ENCODE measurements around the gene EIF3I. TPM values are rescaled to one million over a fixed set of nuclear protein-coding genes. Genes with fewer than 3 reads are reported as not detected.

Gene EIF3I
- total RNA-seq, 1 experiment from 2014 or later: 222 TPM

DNA sequence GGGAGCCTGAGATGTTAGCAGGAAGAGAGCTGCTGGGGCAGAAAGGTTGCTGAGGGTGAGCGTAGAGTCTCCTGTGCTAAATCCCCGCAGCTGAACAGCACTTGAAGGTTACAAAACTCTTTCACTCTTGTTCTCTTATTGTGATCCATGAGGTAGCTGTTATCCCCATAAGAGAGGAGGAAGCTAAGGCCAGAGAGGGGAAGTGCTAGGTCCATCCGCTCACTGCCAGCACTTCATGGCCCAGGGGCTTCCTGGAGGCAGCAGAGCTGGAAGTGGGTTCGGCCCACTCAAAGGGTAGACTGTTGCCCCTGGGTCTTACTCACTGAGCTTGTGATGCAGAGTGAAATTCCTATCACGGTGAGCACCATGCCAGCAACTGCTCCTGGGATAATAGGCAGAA is 5.6 kb upstream of the EIF3I start:
- no peak overlapping the region for H3K4me2 ChIP-seq (ENCODE audit: insufficient read depth, insufficient read length, low read length)
- H2BK15ac ChIP-seq (ENCODE audit: low read depth, low read length): no peak overlapping the region
- H4K5ac ChIP-seq (ENCODE audit: insufficient read length, low read depth, low read length): no peak overlapping the region

More for the DNA sequence above, 5.6 kb upstream of the EIF3I start:
- Histone ChIP-seq H3K79me2 (ENCODE audit: insufficient read depth, low read length) (0 out of 2 replicates have a peak, but pooled peaks cover 1% of the 10 kb centered on the region), H3K27me3 (ENCODE audit: insufficient read depth, low read length) (no peaks in the 10 kb centered on the region), H2AFZ (ENCODE audit: low read length) (no peak overlapping the region), H4K8ac (replicated peaks; ENCODE audit: insufficient read length, low read depth, low read length) (no peak overlapping the region), H2AK5ac (ENCODE audit: insufficient read length, low read length) (no peak overlapping the region), H2BK120ac (ENCODE audit: low read depth, low read length, poor library complexity, severe bottlenecking) (no peak overlapping the region), H3K4ac (ENCODE audit: low read depth, low read length) (no peak overlapping the region), H3K9me3 (ENCODE audit: control insufficient read depth, low read depth, low read length) (no peaks in the 10 kb centered on the region), H2BK5ac (ENCODE audit: insufficient read length, low read length) (no peak overlapping the region), H3K4me1 (ENCODE audit: insufficient read depth, low read length) (peaks cover 4% of the 10 kb centered on the region; the same call in 1 of the 2 replicates), H3K23ac (ENCODE audit: insufficient read length, low read depth, low read length) (no peak overlapping the region), H3K27ac (ENCODE audit: insufficient read length, low read depth, low read length) (no peak overlapping the region), H3K23me2 (ENCODE audit: insufficient read length, low read depth, low read length, poor library complexity, severe bottlenecking) (no peaks in the 10 kb centered on the region), H3K56ac (ENCODE audit: insufficient read length, low read depth, low read length) (no peak overlapping the region), H3T11ph (ENCODE audit: low read length) (no peak overlapping the region), H4K20me1 (ENCODE audit: control insufficient read depth, insufficient read depth, insufficient read length) (no peaks in the 10 kb centered on the region), H2BK12ac (ENCODE audit: insufficient read length, low read depth, low read length) (no peak overlapping the region), H3K18ac (ENCODE audit: insufficient read length, low read depth, low read length) (no peak overlapping the region), H2BK20ac (ENCODE audit: low read depth, low read length, poor library complexity, severe bottlenecking) (no peak overlapping the region), H4K91ac (ENCODE audit: insufficient read length, low read depth, low read length) (no peak overlapping the region), H3K9ac (ENCODE audit: extremely low read depth, insufficient read length, low read length) (no peak overlapping the region), H3K14ac (ENCODE audit: insufficient read depth, low read length) (no peak overlapping the region), H3K79me1 (ENCODE audit: insufficient read depth, low read depth, low read length, poor library complexity, severe bottlenecking) (no peaks in the 10 kb centered on the region)
- TF ChIP-seq CTCF (conservative IDR thresholded peaks at IDR 0.05): no peak
- H3K4me1 Mint-ChIP-seq: peaks cover 12 to 13% of the 10 kb centered on the region in 2 experiments
- H3K27ac Mint-ChIP-seq: no peak overlapping the region
- H3K36me3 Mint-ChIP-seq (ENCODE audit: insufficient read depth in 1 of 3, low read depth in 3 of 3): peaks cover 8 to 36% (median 29%) of the 10 kb centered on the region in 3 experiments; a peak in 6 of 7 replicates
- H3K9me3 Mint-ChIP-seq: no peaks in the 10 kb centered on the region
- DNase-seq: no peak
- H3K4me3 Mint-ChIP-seq: no peak overlapping the region
- WGBS (ENCODE audit: extremely low coverage, insufficient read length, low lambda C conversion rate): no CpG with 5 or more reads among the region's 5 CpGs
- no peaks in the 10 kb centered on the region for H3K27me3 Mint-ChIP-seq (ENCODE audit: low read depth)

All from H9 (cell line).